Mucosa of stomach (tissue), 1 donor: ENCODE data around the gene BCL6.

Source experiments
- H3K27me3 ChIP-seq: one replicate; pipeline ENCODE4 v1.7.0; 2013; ENCODE audit warnings: mild to moderate bottlenecking, low read length; ENCODE audit not compliant: control insufficient read depth, insufficient read depth
- H3K36me3 ChIP-seq: one replicate; pipeline ENCODE4 v1.7.0; 2013; ENCODE audit warnings: low read length; ENCODE audit not compliant: control insufficient read depth, insufficient read depth
- H3K4me1 ChIP-seq: one replicate; pipeline ENCODE4 v1.7.0; 2013; ENCODE audit warnings: mild to moderate bottlenecking, low read length; ENCODE audit not compliant: control insufficient read depth, insufficient read depth
- H3K4me3 ChIP-seq: one replicate; pipeline ENCODE4 v1.7.0; 2013; ENCODE audit warnings: low read length
- H3K9ac ChIP-seq: one replicate; pipeline ENCODE4 v1.7.0; 2013; ENCODE audit warnings: mild to moderate bottlenecking, low read length, moderate library complexity
- H3K9me3 ChIP-seq: one replicate; pipeline ENCODE4 v1.7.0; 2013; ENCODE audit warnings: mild to moderate bottlenecking, low read length, moderate library complexity; ENCODE audit not compliant: control insufficient read depth
- donor health status: Pancreatic carcinoma.

Gene BCL6

DNA sequence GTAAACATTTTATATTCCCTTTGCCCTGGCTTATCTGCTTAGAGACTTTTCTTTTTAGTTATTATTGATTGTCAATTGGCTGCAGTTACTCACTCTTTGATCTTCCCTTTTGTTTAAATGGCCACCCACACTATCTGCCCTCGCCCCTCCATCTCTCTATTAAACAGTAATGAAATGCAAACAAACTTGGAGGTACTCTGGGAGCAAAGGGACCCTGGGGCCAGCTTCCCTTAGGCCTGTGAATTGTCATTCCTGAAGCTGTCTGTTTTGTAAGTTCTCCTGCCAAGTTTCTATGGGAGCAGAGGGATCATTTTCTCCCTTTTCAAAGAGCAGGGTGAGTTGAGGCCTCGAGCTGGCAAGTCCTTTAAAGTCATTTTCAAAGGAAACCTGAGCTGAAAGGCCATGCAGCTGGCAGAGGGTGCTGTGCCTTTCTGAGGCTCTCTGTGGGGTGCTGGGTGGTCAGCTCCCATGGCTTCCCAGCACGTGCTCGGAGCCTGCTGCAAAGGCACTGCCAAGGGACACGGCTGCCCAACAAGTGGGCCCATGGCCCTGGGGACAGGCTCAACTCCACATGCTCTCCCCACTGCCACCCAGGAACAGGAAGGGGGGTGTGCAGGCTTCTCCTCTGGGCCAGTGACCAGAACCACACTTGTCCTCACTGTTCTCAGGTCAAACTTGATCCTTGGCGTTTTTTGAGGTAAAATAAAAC is 25.5 kb downstream of the BCL6 start:
- Histone ChIP-seq H3K4me1 (no peaks in the 10 kb centered on the region), H3K4me3 (no peak overlapping the region), H3K36me3 (no peaks in the 10 kb centered on the region), H3K9ac (no peak overlapping the region), H3K9me3 (no peaks in the 10 kb centered on the region), H3K27me3 (no peaks in the 10 kb centered on the region)

DNA sequence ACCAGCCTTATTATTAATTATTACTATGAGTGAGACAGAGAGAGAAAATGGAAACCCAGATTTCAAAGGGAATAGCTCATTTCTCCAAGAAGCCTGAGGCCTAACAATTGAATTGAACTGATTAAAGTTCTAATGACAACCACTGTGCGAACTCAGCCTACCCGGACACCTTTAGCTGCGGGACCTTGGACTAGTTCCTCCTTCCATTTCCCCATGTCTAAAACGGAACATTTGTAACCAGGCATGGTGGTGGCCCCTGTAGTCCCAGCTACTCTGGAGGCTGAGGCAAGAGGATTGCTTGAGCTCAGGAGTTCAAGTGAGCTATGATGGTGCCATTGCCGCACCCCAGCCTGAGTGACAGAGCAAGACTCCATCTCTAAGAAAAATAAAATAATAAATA is 26.5 kb downstream of the BCL6 start:
- Histone ChIP-seq H3K4me1 (no peaks in the 10 kb centered on the region), H3K4me3 (no peak overlapping the region), H3K9me3 (no peaks in the 10 kb centered on the region), H3K27me3 (no peaks in the 10 kb centered on the region), H3K9ac (no peak overlapping the region), H3K36me3 (no peaks in the 10 kb centered on the region)

DNA sequence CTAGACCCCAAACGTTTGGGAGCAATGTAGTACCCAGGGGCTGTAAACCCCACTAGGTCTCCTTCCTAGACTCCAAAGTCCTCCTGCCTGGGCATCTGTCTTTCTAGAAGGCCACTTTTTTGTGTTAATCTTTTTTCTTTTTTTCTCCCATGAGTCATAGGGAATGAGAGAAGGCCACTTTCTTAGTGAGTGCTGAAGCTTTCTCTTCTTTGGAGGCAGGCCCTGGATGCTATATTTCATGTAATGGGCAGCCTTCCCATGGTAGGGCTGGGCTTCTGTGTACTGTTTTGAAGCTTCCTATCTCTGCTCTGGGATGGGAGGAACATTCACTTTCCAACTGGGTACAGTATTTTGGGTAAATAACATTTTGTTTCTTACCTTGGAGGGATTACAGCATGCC is 27.7 kb downstream of the BCL6 start:
- no peaks in the 10 kb centered on the region for H3K36me3 ChIP-seq
- H3K27me3 ChIP-seq: no peaks in the 10 kb centered on the region
- no peaks in the 10 kb centered on the region for H3K4me1 ChIP-seq
- H3K9me3 ChIP-seq: no peaks in the 10 kb centered on the region
- H3K9ac ChIP-seq: no peak overlapping the region
- no peak overlapping the region for H3K4me3 ChIP-seq

GRCh38 chr3:187714404-187714979 is 30.8 kb downstream of the BCL6 start:
- no peaks in the 10 kb centered on the region for H3K4me1 ChIP-seq
- H3K9ac ChIP-seq: no peak overlapping the region
- H3K4me3 ChIP-seq: no peak overlapping the region
- no peaks in the 10 kb centered on the region for H3K36me3 ChIP-seq
- H3K9me3 ChIP-seq: no peaks in the 10 kb centered on the region
- no peaks in the 10 kb centered on the region for H3K27me3 ChIP-seq

GRCh38 chr3:187713504-187713903 is 31.8 kb downstream of the BCL6 start:
- Histone ChIP-seq H3K4me3 (no peak overlapping the region), H3K36me3 (no peaks in the 10 kb centered on the region), H3K27me3 (no peaks in the 10 kb centered on the region), H3K9me3 (no peaks in the 10 kb centered on the region), H3K4me1 (no peaks in the 10 kb centered on the region), H3K9ac (no peak overlapping the region)

DNA sequence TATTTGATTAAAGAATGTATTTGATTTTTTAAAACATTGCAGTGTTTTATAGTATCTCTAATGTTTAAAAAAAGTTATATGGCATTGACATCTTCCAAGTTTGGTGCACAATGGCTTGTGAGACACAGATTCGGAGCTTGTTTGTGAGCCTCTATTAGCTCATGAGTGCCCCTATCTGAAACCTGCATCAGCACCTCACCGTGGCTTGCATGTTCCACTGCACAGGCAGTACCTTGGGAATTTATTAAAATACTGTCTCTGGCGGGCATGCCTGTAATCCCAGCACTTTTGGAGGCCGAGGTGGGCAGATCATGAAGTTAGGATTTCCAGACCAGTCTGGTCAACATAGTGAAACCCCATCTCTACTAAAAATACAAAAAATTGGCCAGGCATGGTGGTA is 36.1 kb downstream of the BCL6 start:
- Histone ChIP-seq H3K4me3 (no peak overlapping the region), H3K9me3 (no peaks in the 10 kb centered on the region), H3K36me3 (no peaks in the 10 kb centered on the region), H3K27me3 (no peaks in the 10 kb centered on the region), H3K4me1 (no peaks in the 10 kb centered on the region), H3K9ac (no peak overlapping the region)

GRCh38 chr3:187708696-187709095 is 36.6 kb downstream of the BCL6 start:
- no peak overlapping the region for H3K4me3 ChIP-seq
- H3K9me3 ChIP-seq: no peaks in the 10 kb centered on the region
- H3K4me1 ChIP-seq: no peaks in the 10 kb centered on the region
- no peaks in the 10 kb centered on the region for H3K36me3 ChIP-seq
- no peaks in the 10 kb centered on the region for H3K27me3 ChIP-seq
- no peak overlapping the region for H3K9ac ChIP-seq

DNA sequence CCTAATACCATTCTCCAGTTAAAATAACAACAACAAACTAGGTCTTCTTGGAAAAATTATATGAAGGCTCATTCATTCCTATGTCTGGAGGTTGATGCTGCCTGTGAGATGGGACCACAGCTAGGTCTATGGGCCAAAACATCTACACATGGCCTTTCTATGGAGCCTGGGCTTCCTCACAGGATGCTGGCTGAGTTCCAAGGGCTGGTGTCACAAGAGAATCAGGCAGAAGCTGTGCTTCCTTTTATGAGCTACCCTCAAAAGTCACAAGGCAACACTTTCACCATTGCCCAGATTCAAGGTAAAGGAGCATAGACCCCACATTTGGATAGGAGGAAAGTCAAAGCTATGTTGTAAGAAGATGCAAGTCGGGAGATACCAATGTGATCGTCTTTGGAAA is 38.3 kb downstream of the BCL6 start:
- no peaks in the 10 kb centered on the region for H3K9me3 ChIP-seq
- no peaks in the 10 kb centered on the region for H3K4me1 ChIP-seq
- H3K27me3 ChIP-seq: no peaks in the 10 kb centered on the region
- H3K4me3 ChIP-seq: no peak overlapping the region
- H3K36me3 ChIP-seq: no peaks in the 10 kb centered on the region
- no peak overlapping the region for H3K9ac ChIP-seq

DNA sequence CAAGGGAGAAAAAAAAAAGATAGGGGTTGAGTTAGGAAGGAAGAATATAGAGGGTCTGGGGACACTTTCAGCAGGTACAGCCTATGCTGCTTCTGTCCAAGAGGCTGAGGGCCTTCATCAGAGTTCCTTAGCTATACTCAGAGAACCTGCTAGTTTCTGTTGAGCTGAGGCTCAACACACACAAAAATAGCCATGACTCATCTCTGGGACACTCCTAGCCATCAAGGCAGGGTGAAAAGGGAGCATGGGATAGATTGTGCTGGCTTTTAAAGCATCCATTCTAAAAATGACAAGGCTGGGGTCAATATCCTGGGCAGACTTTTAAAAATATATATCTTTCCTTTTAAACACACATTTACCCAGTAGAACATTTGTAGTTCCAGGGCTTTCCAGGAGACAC is 40.1 kb downstream of the BCL6 start:
- no peak overlapping the region for H3K9ac ChIP-seq
- no peaks in the 10 kb centered on the region for H3K36me3 ChIP-seq
- no peaks in the 10 kb centered on the region for H3K27me3 ChIP-seq
- H3K4me3 ChIP-seq: no peak overlapping the region
- no peaks in the 10 kb centered on the region for H3K9me3 ChIP-seq
- H3K4me1 ChIP-seq: no peaks in the 10 kb centered on the region

GRCh38 chr3:187702507-187703033 is 42.7 kb downstream of the BCL6 start, which contains the start of gene RTP2:
Gene RTP2 (minus strand): TSS chr3:187702557. CDS start chr3:187702128, 429 bp downstream.
- H3K9ac ChIP-seq: no peak within 1 kb of the TSS
- H3K4me1 ChIP-seq: no peaks in the 10 kb centered on the region
- no peaks in the 10 kb centered on the region for H3K9me3 ChIP-seq
- H3K36me3 ChIP-seq: no peaks in the 10 kb centered on the region
- H3K4me3 ChIP-seq: no peak within 1 kb of the TSS
- H3K27me3 ChIP-seq: no peaks in the 10 kb centered on the region

GRCh38 chr3:187700249-187700648 is 45.0 kb downstream of the BCL6 start:
- peaks cover 7% of the 10 kb centered on the region for H3K27me3 ChIP-seq
- no peaks in the 10 kb centered on the region for H3K9me3 ChIP-seq
- H3K4me1 ChIP-seq: no peaks in the 10 kb centered on the region
- H3K36me3 ChIP-seq: no peaks in the 10 kb centered on the region
- H3K9ac ChIP-seq: no peak overlapping the region
- H3K4me3 ChIP-seq: no peak overlapping the region

- Histone ChIP-seq H3K9ac (no peak overlapping the region), H3K4me3 (no peak overlapping the region), H3K27me3 (peaks cover 8% of the 10 kb centered on the region), H3K4me1 (no peaks in the 10 kb centered on the region), H3K9me3 (no peaks in the 10 kb centered on the region), H3K36me3 (no peaks in the 10 kb centered on the region)
Measured at GRCh38 chr3:187698499-187699399, 46.5 kb downstream of the BCL6 start.
